CD8-positive, alpha-beta memory T cell (primary cell): ENCODE measurements around the gene CAMK2D. TPM values are rescaled to one million over a fixed set of nuclear protein-coding genes. Genes with fewer than 3 reads are reported as not detected.
"Not testable (repeated sequence)": the region's sequence is repeated elsewhere in the genome, so short reads cannot be mapped to it uniquely, and the experiment has no call there.

Source experiments
- CTCF ChIA-PET: fragments of 350-600 bp; sonication (Branson Sonifier 250); formaldehyde crosslinking; loops from one replicate; lab custom pipeline; 2021; ENCODE audit warnings: antibody characterized with exemption; lab: Charles Lee
- POLR2A ChIA-PET: fragments of 350-600 bp; sonication (Branson Sonifier 250); formaldehyde crosslinking; loops from one replicate; lab custom pipeline; 2021; ENCODE audit warnings: antibody characterized with exemption; lab: Charles Lee
- DNase-seq, 5 donors: peaks; one replicate each; pipeline versions ENCODE4 v3.0.0 to v3.0.0-alpha.2; 2020 to 2022; ENCODE audit warnings: mixed read lengths in 1 of 5
- H3K27ac ChIP-seq: one replicate; pipeline ENCODE4 v1.7.0; 2013; ENCODE audit warnings: low read depth, mild to moderate bottlenecking, low read length, moderate library complexity
- H3K27me3 ChIP-seq: 2 replicates; pipeline ENCODE4 v1.7.0; 2013; ENCODE audit warnings: low read length, mild to moderate bottlenecking; ENCODE audit not compliant: insufficient read depth, poor library complexity, severe bottlenecking
- H3K36me3 ChIP-seq: 2 replicates; pipeline ENCODE4 v1.7.0; 2013; ENCODE audit warnings: mild to moderate bottlenecking, low read length, moderate library complexity; ENCODE audit not compliant: insufficient read depth
- H3K4me1 ChIP-seq: 2 replicates; pipeline ENCODE4 v1.7.0; 2013; ENCODE audit warnings: mild to moderate bottlenecking, low read length, moderate library complexity; ENCODE audit not compliant: insufficient read depth
- H3K4me3 ChIP-seq: 2 replicates; pipeline ENCODE4 v1.7.0; 2013; ENCODE audit warnings: mild to moderate bottlenecking, low read length
- H3K9me3 ChIP-seq: 2 replicates; pipeline ENCODE4 v1.7.0; 2013; ENCODE audit warnings: mild to moderate bottlenecking, low read length
- H3K27ac Mint-ChIP-seq, 8 donors: one replicate each; pipeline ENCODE4 v1.8.0; 2020 to 2021; ENCODE audit warnings: mixed read lengths in 8 of 8, mild to moderate bottlenecking in 6 of 8, inconsistent platforms in 3 of 8, moderate library complexity in 3 of 8
- H3K27me3 Mint-ChIP-seq, 2 donors: one replicate each; pipeline ENCODE4 v1.8.0; 2020 to 2021; ENCODE audit warnings: mixed read lengths in 2 of 2, mild to moderate bottlenecking in 1 of 2, moderate library complexity in 1 of 2
- H3K36me3 Mint-ChIP-seq, 3 donors: one replicate each; pipeline ENCODE4 v1.8.0; 2020 to 2021; ENCODE audit warnings: mixed read lengths in 3 of 3, inconsistent platforms in 1 of 3, mild to moderate bottlenecking in 1 of 3
- H3K4me1 Mint-ChIP-seq, 3 donors: one replicate each; pipeline ENCODE4 v1.8.0; 2020 to 2021; ENCODE audit warnings: mixed read lengths in 3 of 3, inconsistent platforms in 1 of 3, mild to moderate bottlenecking in 1 of 3
- H3K4me3 Mint-ChIP-seq, 7 donors: one replicate each; pipeline ENCODE4 v1.8.0; 2020 to 2021; ENCODE audit warnings: mixed read lengths in 7 of 7, mild to moderate bottlenecking in 6 of 7, moderate library complexity in 4 of 7, inconsistent platforms in 2 of 7
- H3K9me3 Mint-ChIP-seq, 5 donors: one replicate each; pipeline ENCODE4 v1.8.0; 2020 to 2022; ENCODE audit warnings: mixed read lengths in 5 of 5, mild to moderate bottlenecking in 3 of 5, moderate library complexity in 2 of 5, inconsistent platforms in 1 of 5
- polyA plus RNA-seq: library from polyadenylated mRNA; unstranded; fragments of 300-500 nt; fragmentation: Illumina TruSeq; gene quantifications from one replicate; pipeline ENCODE4 v1.2.3, GENCODE V29; 2021
- total RNA-seq, 2 experiments: library from RNA; stranded (reverse); gene quantifications; one replicate each; pipeline ENCODE4 v1.2.3, GENCODE V29; 2021

The CAMK2D gene
- total and polyA plus RNA-seq, 3 experiments from 2014 or later, result 19.6 to 57.6 (median 56.0) TPM

DNA sequence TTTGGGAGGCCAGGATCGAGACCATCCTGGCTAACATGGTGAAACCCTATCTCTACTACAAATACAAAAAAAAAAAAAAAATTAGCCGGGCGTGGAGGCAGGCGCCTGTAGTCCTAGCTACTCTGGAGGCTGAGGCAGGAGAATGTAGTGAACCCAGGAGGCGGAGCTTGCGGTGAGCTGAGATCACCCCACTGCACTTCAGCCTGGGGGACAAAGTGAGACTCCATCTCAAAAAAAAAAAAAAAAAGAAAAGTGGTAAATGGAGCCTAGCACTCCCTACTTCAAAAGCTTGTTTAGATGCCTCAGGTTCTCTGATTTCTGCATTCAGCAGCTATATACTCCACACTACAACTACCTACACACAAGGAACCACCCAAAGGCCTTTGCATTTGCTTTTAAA lies 56.4 kb downstream of the CAMK2D start:
- peaks cover 32 to 59% (median 42%) of the 10 kb centered on the region in 3 donors for H3K4me1 Mint-ChIP-seq
- POLR2A ChIA-PET, result interaction anchor here (0.6 kb wide), 1 partner anchor 114 kb away, joined by 6 read pairs; no protein-coding TSS in a partner anchor
- H3K9me3 Mint-ChIP-seq, H3K27me3 ChIP-seq, DNase-seq, H3K4me3 Mint-ChIP-seq, H3K27ac Mint-ChIP-seq, H3K36me3 Mint-ChIP-seq, H3K4me3 ChIP-seq, H3K9me3 ChIP-seq, H3K27ac ChIP-seq, H3K4me1 ChIP-seq, H3K36me3 ChIP-seq, H3K27me3 Mint-ChIP-seq: not testable (repeated sequence)
- CTCF ChIA-PET, result interaction anchor here (1.2 kb wide), 1 partner anchor 9 kb away, joined by 3 read pairs; no protein-coding TSS in a partner anchor

DNA sequence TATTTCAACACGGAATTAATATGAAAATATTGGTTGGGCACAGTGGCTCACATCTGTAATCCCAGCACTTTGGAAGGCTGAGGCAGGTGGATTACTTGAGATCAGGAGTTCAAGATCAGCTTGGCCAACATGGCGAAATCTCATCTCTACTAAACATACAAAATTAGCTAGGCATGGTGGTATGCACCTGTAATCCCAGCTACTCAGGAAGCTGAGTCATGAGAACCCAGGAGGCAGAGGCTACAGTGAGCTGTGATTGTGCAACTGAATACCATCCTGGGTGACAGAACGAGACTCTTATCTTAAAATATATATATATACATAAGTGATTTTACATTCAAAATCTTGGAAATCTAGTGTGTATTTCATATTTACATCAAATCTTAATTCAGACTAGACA lies 58.9 kb downstream of the CAMK2D start:
- H3K27ac ChIP-seq, H3K9me3 ChIP-seq, H3K4me1 ChIP-seq, H3K27ac Mint-ChIP-seq, POLR2A ChIA-PET, H3K27me3 ChIP-seq, H3K36me3 ChIP-seq, DNase-seq, CTCF ChIA-PET, H3K36me3 Mint-ChIP-seq, H3K4me3 ChIP-seq, H3K9me3 Mint-ChIP-seq, H3K4me3 Mint-ChIP-seq, H3K27me3 Mint-ChIP-seq: not testable (repeated sequence)
- H3K4me1 Mint-ChIP-seq, result peaks cover 30 to 59% (median 44%) of the 10 kb centered on the region in 3 donors

DNA sequence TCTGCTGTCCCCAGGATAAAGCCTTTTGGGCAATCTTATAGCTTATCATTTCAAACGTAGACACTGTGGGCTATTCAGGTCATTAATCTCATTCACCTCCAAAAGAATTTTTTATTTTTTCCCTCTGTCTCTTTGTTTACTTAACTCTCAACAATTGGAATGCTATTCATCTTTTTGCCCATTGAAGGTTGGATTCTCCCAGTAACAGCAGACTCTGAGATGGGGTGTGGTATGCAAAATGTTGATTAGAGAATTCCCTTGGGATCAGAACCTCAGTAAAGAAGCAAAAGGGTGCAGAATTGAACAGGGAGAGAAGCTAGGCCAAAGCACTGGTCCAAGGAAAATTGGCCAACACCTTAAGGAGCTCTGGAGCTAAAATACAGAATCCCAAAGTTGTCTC lies 60.4 kb downstream of the CAMK2D start:
- Histone ChIP-seq H3K27me3 (no peaks in the 10 kb centered on the region), H3K4me3 (no peak overlapping the region), H3K4me1 (no peaks in the 10 kb centered on the region), H3K27ac (no peak overlapping the region), H3K36me3 (no peaks in the 10 kb centered on the region), H3K9me3 (no peaks in the 10 kb centered on the region)
- CTCF ChIA-PET, result interaction anchor here (0.6 kb wide), 1 partner anchor 251 kb away, joined by 3 read pairs; no protein-coding TSS in a partner anchor
- Mint-ChIP-seq H3K4me1 (peaks cover 22 to 44% (median 36%) of the 10 kb centered on the region in 3 donors), H3K27me3 (no peaks in the 10 kb centered on the region), H3K36me3 (peaks cover 2 to 6% (median 4%) of the 10 kb centered on the region in 3 donors), H3K9me3 (no peaks in the 10 kb centered on the region), H3K4me3 (no peak overlapping the region), H3K27ac (no peak overlapping the region)
- no peak for DNase-seq
- POLR2A ChIA-PET, result no interaction called here

DNA sequence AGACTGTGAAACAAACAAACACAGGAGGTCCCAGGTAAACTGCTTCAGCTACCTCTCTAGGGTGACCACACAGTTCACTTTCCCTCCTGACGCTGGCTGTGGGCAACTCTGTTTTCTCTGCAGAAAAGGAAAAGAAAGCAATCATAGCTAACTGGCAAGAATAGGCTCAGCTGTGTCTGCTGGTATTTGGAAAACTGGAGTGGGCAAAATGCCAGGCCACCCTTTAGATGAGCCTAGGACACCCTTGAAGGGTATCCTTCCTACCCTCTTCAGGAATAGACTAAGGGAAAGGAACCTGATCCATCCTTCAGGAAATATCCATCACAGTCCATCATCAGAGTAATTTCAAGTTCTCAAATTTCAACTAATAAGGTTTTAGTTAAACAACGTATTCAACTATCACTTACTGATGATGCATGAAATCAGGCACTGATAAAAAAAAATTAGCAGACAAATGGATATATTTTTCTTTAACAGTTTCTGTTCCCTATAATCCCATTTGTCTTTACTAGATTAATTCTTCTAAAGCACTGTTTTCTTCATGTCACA lies 60.9 kb downstream of the CAMK2D start:
- ChIA-PET CTCF (interaction anchor here (0.6 kb wide), 1 partner anchor 251 kb away, joined by 3 read pairs; no protein-coding TSS in a partner anchor), POLR2A (no interaction called here)
- H3K4me3 Mint-ChIP-seq, result no peak overlapping the region
- Histone ChIP-seq H3K36me3 (no peaks in the 10 kb centered on the region), H3K4me1 (no peaks in the 10 kb centered on the region), H3K27me3 (no peaks in the 10 kb centered on the region), H3K4me3 (no peak overlapping the region), H3K27ac (no peak overlapping the region), H3K9me3 (no peaks in the 10 kb centered on the region)
- no peaks in the 10 kb centered on the region for H3K9me3 Mint-ChIP-seq
- peak overlapping the region in 1 of 8 donors; percentile 69 for H3K27ac Mint-ChIP-seq
- DNase-seq, result no peak
- no peaks in the 10 kb centered on the region for H3K27me3 Mint-ChIP-seq
- peaks cover 18 to 41% (median 33%) of the 10 kb centered on the region in 3 donors for H3K4me1 Mint-ChIP-seq
- peaks cover 2 to 6% (median 4%) of the 10 kb centered on the region in 3 donors for H3K36me3 Mint-ChIP-seq

DNA sequence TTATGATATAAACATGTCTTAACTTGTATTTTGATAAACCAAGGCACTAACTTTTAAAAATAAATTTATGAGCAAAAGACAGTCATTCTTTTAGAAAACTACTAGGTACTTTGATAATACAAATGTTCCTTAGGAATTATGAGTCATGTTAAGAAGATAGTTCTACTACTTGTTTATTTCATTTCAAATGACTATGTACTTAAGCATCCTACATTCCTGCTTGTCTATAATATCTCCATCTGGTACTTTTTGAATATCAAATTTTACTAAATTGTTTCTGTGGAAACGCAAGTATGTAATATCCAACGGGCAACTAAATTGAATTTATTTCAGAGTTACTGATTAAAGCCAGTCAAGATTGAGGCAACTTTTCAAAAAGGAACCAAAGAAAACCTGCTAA lies 61.8 kb downstream of the CAMK2D start:
- DNase-seq, result no peak
- peaks cover 2 to 6% (median 4%) of the 10 kb centered on the region in 3 donors for H3K36me3 Mint-ChIP-seq
- no peaks in the 10 kb centered on the region for H3K27me3 Mint-ChIP-seq
- H3K27ac Mint-ChIP-seq, result no peak overlapping the region
- Histone ChIP-seq H3K4me1 (no peaks in the 10 kb centered on the region), H3K27ac (no peak overlapping the region), H3K27me3 (no peaks in the 10 kb centered on the region), H3K9me3 (no peaks in the 10 kb centered on the region), H3K4me3 (no peak overlapping the region), H3K36me3 (no peaks in the 10 kb centered on the region)
- no peaks in the 10 kb centered on the region for H3K9me3 Mint-ChIP-seq
- H3K4me3 Mint-ChIP-seq, result no peak overlapping the region
- ChIA-PET CTCF (no interaction called here), POLR2A (no interaction called here)
- peaks cover 15 to 35% (median 29%) of the 10 kb centered on the region in 3 donors for H3K4me1 Mint-ChIP-seq

DNA sequence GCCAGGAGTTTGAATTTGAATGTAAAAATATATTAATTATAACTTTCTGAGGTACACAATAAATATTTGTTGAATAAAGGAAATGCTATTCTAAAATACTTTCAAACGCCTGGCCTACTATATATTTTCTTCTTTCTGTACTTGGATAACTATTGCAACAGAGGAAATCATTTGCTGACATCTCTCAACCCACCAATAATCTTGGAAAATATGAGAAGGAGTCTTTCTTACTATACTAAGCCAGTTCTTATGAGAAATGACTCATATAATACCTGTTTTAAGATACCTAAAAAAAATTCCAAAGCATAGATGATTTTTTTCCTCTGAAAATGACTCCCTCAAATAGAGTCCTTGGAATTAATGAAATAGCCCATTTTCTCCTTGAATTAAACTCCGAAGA lies 64.1 kb downstream of the CAMK2D start:
- no peak for DNase-seq
- peaks cover 24 to 36% (median 30%) of the 10 kb centered on the region in 3 donors for H3K4me1 Mint-ChIP-seq
- H3K4me1 ChIP-seq, result peaks cover 10% of the 10 kb centered on the region
- ChIA-PET POLR2A (no interaction called here), CTCF (interaction anchor here (0.7 kb wide), 1 partner anchor 150 kb away, joined by 3 read pairs; no protein-coding TSS in a partner anchor)
- no peak overlapping the region for H3K27ac Mint-ChIP-seq
- no peaks in the 10 kb centered on the region for H3K27me3 ChIP-seq
- no peaks in the 10 kb centered on the region for H3K9me3 ChIP-seq
- no peaks in the 10 kb centered on the region for H3K27me3 Mint-ChIP-seq
- no peaks in the 10 kb centered on the region for H3K9me3 Mint-ChIP-seq
- peaks cover 0 to 4% (median 4%) of the 10 kb centered on the region in 3 donors for H3K36me3 Mint-ChIP-seq
- no peak overlapping the region for H3K4me3 Mint-ChIP-seq
- H3K36me3 ChIP-seq, result no peaks in the 10 kb centered on the region
- no peak overlapping the region for H3K4me3 ChIP-seq
- H3K27ac ChIP-seq, result no peak overlapping the region

DNA sequence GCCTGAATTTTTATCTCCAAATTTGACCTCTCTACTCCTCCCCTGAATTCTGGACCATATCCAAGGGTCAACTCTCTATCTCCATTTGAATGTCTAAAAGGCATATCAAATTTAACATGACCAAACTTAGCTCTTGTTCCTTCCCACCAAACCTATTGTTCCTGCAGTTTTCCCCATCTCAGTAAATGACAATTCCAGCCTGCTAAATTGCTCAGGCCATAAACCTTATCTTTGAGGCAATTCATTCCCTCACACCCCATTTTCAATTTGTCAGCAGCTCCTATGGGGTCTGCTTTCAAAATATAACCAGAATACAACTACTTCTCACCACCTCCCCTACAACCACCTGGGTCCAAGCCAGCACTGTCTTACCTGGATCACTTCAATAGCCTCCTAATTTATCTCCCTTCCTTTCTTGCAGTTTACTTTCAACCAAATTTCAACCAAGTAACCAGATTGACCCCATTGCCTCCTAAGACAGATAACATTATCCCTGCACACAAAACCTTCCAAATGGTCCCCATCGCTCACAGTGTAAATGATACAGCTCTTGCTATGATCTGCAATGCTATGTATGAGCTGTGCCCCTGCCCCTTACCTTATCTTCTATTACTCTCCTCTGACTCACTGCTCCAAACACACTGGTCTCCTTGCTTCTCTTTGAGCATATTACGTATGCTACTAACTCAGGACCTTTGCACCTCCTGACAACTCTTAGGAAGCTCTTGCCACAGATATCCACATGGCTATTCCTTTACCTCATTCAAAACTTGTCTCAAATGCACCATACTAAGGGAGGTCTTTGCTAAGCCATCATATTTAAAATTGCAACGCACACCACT lies 66.0 kb downstream of the CAMK2D start:
- no peaks in the 10 kb centered on the region for H3K27me3 ChIP-seq
- Mint-ChIP-seq H3K27me3 (no peaks in the 10 kb centered on the region), H3K36me3 (peaks cover 0 to 3% (median 2%) of the 10 kb centered on the region in 3 donors), H3K9me3 (no peaks in the 10 kb centered on the region), H3K4me3 (no peak overlapping the region), H3K27ac (no peak overlapping the region), H3K4me1 (peaks cover 23 to 37% (median 27%) of the 10 kb centered on the region in 3 donors)
- no peaks in the 10 kb centered on the region for H3K9me3 ChIP-seq
- H3K36me3 ChIP-seq, result no peaks in the 10 kb centered on the region
- ChIA-PET CTCF (interaction anchor here (1.0 kb wide), 1 partner anchor 65 kb away, joined by 4 read pairs; no protein-coding TSS in a partner anchor), POLR2A (no interaction called here)
- no peak overlapping the region for H3K27ac ChIP-seq
- no peak for DNase-seq
- peaks cover 12% of the 10 kb centered on the region for H3K4me1 ChIP-seq
- H3K4me3 ChIP-seq, result no peak overlapping the region

DNA sequence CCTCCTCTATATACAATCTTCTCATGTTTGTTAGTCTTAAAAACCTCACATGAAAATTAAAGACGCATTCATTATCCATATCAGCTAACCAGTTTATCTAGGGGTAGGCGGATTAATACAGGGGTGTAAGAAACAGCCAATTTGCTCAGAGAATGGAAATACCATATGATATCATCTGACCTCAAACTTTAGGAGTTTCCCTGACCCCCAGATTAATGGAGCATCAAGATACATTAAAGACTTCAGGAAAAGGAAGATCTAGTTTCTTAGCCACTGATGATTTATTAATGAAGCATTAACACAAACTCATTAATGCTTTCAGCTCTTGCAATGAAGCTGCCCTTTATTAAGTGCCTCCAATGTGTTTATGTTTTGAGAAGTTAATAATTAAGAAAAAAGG lies 67.5 kb downstream of the CAMK2D start:
- no peaks in the 10 kb centered on the region for H3K27me3 Mint-ChIP-seq
- H3K9me3 Mint-ChIP-seq, result no peaks in the 10 kb centered on the region
- no peak overlapping the region for H3K4me3 Mint-ChIP-seq
- ChIA-PET POLR2A (no interaction called here), CTCF (no interaction called here)
- DNase-seq, result no peak
- Histone ChIP-seq H3K27me3 (no peaks in the 10 kb centered on the region), H3K4me1 (peaks cover 12% of the 10 kb centered on the region), H3K36me3 (no peaks in the 10 kb centered on the region), H3K4me3 (no peak overlapping the region), H3K27ac (no peak overlapping the region), H3K9me3 (no peaks in the 10 kb centered on the region)
- peak overlapping the region in 5 of 8 donors; percentile 3 to 64 (median 45) for H3K27ac Mint-ChIP-seq
- peaks cover 25 to 40% (median 31%) of the 10 kb centered on the region in 3 donors for H3K4me1 Mint-ChIP-seq
- H3K36me3 Mint-ChIP-seq, result peaks cover 0 to 4% (median 3%) of the 10 kb centered on the region in 3 donors
